ENCODE results near the gene EDDM3A.

DNA sequence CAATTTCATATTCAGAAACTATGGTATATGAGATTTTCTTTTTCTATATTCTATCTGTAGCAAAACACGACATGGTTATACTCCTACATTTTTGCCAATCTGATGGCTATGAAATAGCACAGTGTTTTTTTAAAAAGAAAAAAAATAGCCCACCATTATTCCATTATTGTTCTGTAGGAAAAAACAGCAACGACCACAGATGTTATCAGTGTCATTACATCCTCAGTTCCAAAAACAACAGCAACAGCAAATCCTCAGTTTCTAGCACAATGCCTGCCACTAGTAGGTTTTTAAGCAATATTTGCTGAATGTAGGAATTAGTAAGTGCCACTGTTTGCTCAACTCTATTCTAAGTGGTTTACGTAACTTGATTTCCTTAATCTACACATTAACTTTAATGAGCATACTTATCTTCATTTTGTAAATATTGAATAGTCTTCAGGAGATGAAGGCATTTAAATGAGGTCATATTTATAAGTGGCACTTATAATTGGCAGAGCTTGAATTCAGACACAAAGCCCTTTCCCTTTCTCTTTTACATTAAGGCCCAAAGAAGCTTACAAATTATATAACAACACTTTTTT is 43.6 kb downstream of the EDDM3A start:
- TF ChIP-seq POLR2AphosphoS5 (IDR thresholded peaks at IDR 0.05; ENCODE audit: borderline replicate concordance, low read depth, low read length) (no peak), EZH2 (IDR thresholded peaks at IDR 0.05) (no peak), FOXP2 (optimal IDR thresholded peaks at IDR 0.05; ENCODE audit: control extremely low read depth, extremely low read length, insufficient read depth) (no peak)
